HG02970 (cell line): Measurements from ENCODE around the gene ATRN.
"Not testable (repeated sequence)": the region's sequence is repeated elsewhere in the genome, so short reads cannot be mapped to it uniquely, and the experiment has no call there.

Experiments used
- ATAC-seq: cut with Tn5 transposase; IDR thresholded peaks from one replicate; pipeline ENCODE4 v1.9.1; 2021; ENCODE audit warnings: mild to moderate bottlenecking, moderate library complexity, moderate number of reproducible peaks; ENCODE audit not compliant: unreplicated experiment, low FRiP score

ATRN gene

GRCh38 chr20:3464166-3464565, 6.7 kb upstream of the ATRN start:
- no peak for ATAC-seq

DNA sequence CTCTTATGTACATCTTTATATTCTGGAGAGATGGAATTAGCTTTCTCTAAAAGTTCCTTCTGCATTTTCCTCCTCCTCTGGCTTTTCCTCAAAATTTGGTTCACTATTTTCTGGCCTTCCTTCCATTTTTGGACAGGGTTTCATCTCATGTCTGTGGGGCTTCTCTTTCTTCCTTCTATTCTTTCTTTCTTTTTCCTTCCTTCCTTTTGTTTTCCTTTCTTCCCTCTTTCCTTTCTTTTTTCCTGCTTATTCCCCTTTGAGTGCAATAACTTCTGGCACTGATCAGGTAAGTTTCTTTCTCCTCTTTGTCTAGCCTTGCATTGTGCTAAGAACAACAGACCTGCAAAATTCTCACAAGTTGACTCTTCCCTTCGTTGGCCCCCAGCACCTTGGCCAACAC, 5.5 kb upstream of the ATRN start:
- ATAC-seq, result no peak

GRCh38 chr20:3470208-3470626, 601 bp upstream of the ATRN start:
- no peak for ATAC-seq

GRCh38 chr20:3471397-3472021, 691 bp downstream of the ATRN start:
- ATAC-seq, result peak; percentile 14

DNA sequence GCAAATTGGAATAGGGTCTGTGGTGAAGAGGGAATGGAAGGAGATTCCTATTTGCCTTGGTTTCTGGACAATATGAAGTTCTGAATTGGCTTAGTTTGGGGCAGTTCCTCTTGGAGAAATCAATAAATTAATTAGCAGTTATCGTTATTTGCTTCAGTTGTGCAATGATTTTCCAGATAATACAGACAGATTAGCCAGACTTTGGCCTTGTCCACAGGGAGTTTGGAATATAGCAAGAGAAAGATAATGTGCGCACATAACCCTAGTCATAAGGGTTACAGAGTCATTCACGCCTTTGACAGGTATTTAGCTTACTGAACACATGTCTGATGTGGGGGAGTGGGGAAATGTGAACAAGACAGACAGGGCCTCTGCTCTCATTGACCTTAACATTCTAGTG, 1.3 kb downstream of the ATRN start:
- ATAC-seq, result no peak

- no peak for ATAC-seq
These were observed 2.5 kb downstream of the ATRN start for GRCh38 chr20:3473324-3473723.

DNA sequence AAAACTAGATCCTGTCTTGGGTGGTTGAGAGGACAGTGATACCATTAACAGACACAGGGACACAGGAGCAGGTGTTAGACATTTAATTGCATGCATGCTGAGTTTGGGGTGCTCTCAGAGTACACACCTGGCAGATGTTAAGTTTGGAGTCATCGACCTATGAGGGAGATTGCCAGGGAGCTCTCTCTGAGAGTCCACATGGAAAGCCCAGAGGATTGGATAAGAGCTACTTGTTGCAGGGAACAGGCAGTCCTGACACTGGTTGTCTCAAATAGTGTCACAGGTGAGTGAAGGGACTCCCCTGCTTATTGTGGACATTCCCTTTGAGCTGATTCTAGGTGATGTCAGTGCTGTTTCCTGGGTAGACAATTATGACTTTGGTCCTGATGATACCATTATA, 3.1 kb downstream of the ATRN start:
- ATAC-seq, result no peak

GRCh38 chr20:3477003-3477860, 6.4 kb downstream of the ATRN start:
- not testable (repeated sequence) for ATAC-seq

- no peak for ATAC-seq
These were observed 7.2 kb downstream of the ATRN start for GRCh38 chr20:3477861-3478544.

- ATAC-seq, result no peak
These were observed 8.2 kb downstream of the ATRN start for GRCh38 chr20:3479025-3479424.

GRCh38 chr20:3479759-3480615, 9.2 kb downstream of the ATRN start:
- no peak for ATAC-seq

DNA sequence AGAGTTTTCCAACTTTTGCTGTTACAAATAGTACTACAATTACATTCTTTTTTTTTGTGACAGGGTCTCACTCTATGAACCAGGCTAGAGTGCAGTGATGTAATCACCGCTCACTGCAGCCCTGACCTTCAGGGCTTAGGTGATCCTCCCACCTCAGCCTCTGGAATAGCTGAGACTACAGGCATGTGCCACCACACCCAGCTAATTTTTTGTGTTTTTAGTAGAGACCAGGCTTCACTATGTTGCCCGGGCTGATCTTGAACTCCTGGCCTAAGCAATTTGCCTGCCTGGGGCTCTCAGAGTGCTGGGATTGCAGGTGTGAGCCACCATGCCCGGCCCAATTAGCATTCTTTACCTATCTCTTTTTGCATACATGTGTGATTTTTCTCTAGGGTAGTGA, 12.5 kb downstream of the ATRN start:
- ATAC-seq, result no peak

DNA sequence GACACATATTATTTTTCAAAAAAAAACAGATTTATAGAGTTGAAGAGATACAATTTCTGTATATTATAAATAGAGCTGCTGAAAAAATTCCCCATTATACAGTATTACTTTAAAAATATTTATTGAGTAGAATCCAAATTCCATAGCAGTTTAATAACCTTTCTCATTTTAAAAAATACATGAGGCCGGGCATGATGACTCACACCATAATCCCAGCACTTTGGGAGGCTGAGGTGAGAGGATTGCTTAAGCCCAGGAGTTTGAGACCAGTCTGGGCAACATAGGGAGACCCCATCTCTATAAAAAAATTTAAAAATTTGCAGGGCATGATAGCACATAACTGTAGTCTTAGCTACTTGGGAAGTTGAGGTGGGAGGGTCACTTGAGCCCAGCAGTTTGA, 13.0 kb downstream of the ATRN start:
- ATAC-seq, result no peak

- no peak for ATAC-seq
These were observed 15.1 kb downstream of the ATRN start for GRCh38 chr20:3485913-3486312.

- no peak for ATAC-seq
These were observed 16.0 kb downstream of the ATRN start for GRCh38 chr20:3486850-3487249.

GRCh38 chr20:3492669-3493068, 21.9 kb downstream of the ATRN start:
- ATAC-seq, result no peak

GRCh38 chr20:3494218-3494617, 23.4 kb downstream of the ATRN start:
- no peak for ATAC-seq

- no peak for ATAC-seq
These were observed 32.1 kb downstream of the ATRN start for GRCh38 chr20:3502878-3503277.

DNA sequence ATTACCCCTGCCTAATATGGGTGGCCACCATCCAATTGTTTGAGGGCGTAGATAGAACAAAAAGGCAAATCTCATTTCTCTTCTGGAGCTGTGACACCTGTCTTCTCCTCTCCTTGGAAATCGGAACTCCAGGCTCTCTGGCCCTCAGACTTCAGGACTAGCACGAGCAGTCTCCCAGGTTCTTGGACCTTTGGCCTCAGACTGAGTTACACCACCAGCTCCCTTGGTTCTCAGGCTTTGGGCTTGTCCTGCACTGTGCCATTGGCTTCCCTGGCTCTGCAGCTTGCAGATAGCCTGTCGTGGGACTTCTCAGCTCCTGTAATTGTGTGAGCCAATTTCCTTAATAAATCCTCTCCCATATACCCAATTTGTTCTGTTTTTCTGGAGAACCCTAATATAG, 34.3 kb downstream of the ATRN start:
- ATAC-seq, result no peak

DNA sequence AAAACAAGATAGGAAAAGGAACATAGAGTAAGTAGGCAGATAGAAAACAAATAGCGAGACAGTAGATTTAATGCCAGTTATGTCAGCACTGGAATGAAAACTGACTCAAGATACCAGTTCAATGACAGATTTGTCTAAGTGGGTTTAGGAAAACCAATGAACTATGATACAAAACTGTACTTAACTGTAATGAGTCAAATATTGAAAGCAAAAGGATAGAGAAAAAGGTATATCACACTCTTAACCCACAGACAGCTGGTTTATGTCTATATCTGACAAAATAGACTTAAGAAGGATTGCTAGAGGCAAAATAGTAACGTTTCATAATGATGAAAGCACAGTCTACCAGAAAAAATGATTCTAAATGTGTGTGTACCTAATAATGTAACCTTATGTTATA, 38.2 kb downstream of the ATRN start:
- ATAC-seq, result no peak

DNA sequence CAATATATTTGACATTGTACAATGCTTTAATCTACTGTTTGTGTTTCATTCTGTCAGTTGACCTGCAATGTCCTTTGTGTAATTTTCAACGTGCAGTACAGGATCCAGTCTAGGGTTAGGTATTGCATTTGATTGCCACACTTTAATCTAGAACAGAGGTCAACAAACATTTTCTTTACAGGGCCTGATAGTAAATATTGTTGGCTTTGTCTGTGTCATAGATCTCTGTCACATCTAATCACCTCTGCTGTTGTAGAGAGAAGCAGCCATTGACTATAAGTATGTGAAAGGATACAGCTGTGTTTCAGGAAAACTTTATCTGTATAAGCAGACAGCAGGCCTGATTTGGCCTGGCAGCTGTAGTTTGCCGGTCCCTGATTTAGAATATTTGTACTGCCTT, 39.3 kb downstream of the ATRN start:
- ATAC-seq, result no peak
